HUES6 (cell line): ENCODE measurements around the gene NMNAT3.

Experiments
- H3K27ac ChIP-seq: 2 replicates; pipeline ENCODE4 v1.7.0; 2013; ENCODE audit warnings: low read depth, mild to moderate bottlenecking, low read length, inconsistent platforms
- H3K27me3 ChIP-seq: 2 replicates; pipeline ENCODE4 v1.6.1; 2013; ENCODE audit warnings: low read length; ENCODE audit not compliant: control insufficient read depth, insufficient read depth
- H3K36me3 ChIP-seq: 2 replicates; pipeline ENCODE4 v1.6.1; 2013; ENCODE audit warnings: low read length; ENCODE audit not compliant: control insufficient read depth, insufficient read depth
- H3K4me1 ChIP-seq: 2 replicates; pipeline ENCODE4 v1.6.1; 2013; ENCODE audit warnings: low read length; ENCODE audit not compliant: control insufficient read depth, insufficient read depth
- H3K4me3 ChIP-seq: 2 replicates; pipeline ENCODE4 v1.5.1; 2013; ENCODE audit warnings: low read depth, low read length
- H3K9ac ChIP-seq: one replicate; pipeline ENCODE4 v1.6.1; 2013; ENCODE audit warnings: mild to moderate bottlenecking, low read length
- H3K9me3 ChIP-seq: 2 replicates; pipeline ENCODE4 v1.6.1; 2013; ENCODE audit warnings: low read depth, low read length; ENCODE audit not compliant: control insufficient read depth, insufficient read depth

NMNAT3 gene

GRCh38 chr3:139636511-139636910 lies 41.3 kb downstream of the NMNAT3 start:
- Histone ChIP-seq H3K9me3 (no peaks in the 10 kb centered on the region), H3K4me1 (no peaks in the 10 kb centered on the region), H3K4me3 (no peak overlapping the region), H3K27ac (no peak overlapping the region), H3K27me3 (no peaks in the 10 kb centered on the region), H3K36me3 (no peaks in the 10 kb centered on the region), H3K9ac (no peak overlapping the region)

- Histone ChIP-seq H3K36me3 (no peaks in the 10 kb centered on the region), H3K4me3 (no peak overlapping the region), H3K4me1 (no peaks in the 10 kb centered on the region), H3K27me3 (no peaks in the 10 kb centered on the region), H3K9me3 (no peaks in the 10 kb centered on the region), H3K9ac (no peak overlapping the region), H3K27ac (no peak overlapping the region)
These were observed 43.6 kb downstream of the NMNAT3 start for GRCh38 chr3:139634111-139634635.

GRCh38 chr3:139633511-139633910 lies 44.3 kb downstream of the NMNAT3 start:
- Histone ChIP-seq H3K27ac (no peak overlapping the region), H3K9me3 (no peaks in the 10 kb centered on the region), H3K27me3 (no peaks in the 10 kb centered on the region), H3K9ac (no peak overlapping the region), H3K36me3 (no peaks in the 10 kb centered on the region), H3K4me1 (no peaks in the 10 kb centered on the region), H3K4me3 (no peak overlapping the region)

- H3K27ac ChIP-seq, result no peak overlapping the region
These were observed 47.2 kb downstream of the NMNAT3 start for GRCh38 chr3:139630542-139630941.

GRCh38 chr3:139629033-139629432 lies 48.7 kb downstream of the NMNAT3 start:
- H3K9ac ChIP-seq, result no peak overlapping the region
- H3K4me1 ChIP-seq, result no peaks in the 10 kb centered on the region
- H3K27me3 ChIP-seq, result no peaks in the 10 kb centered on the region
- no peak overlapping the region for H3K27ac ChIP-seq
- H3K4me3 ChIP-seq, result no peak overlapping the region
- no peaks in the 10 kb centered on the region for H3K9me3 ChIP-seq
- H3K36me3 ChIP-seq, result no peaks in the 10 kb centered on the region

More at GRCh38 chr3:139630542-139630941, 47.2 kb downstream of the NMNAT3 start:
- Histone ChIP-seq H3K36me3 (no peaks in the 10 kb centered on the region), H3K4me1 (no peaks in the 10 kb centered on the region), H3K4me3 (no peak overlapping the region), H3K27me3 (no peaks in the 10 kb centered on the region), H3K9ac (no peak overlapping the region), H3K9me3 (no peaks in the 10 kb centered on the region)

- no peaks in the 10 kb centered on the region for H3K36me3 ChIP-seq
- H3K9ac ChIP-seq, result no peak overlapping the region
- H3K27ac ChIP-seq, result no peak overlapping the region
- H3K4me3 ChIP-seq, result no peak overlapping the region
- H3K4me1 ChIP-seq, result no peaks in the 10 kb centered on the region
- H3K27me3 ChIP-seq, result no peaks in the 10 kb centered on the region
- H3K9me3 ChIP-seq, result no peaks in the 10 kb centered on the region
These were observed 50.0 kb downstream of the NMNAT3 start for GRCh38 chr3:139627759-139628158.

- H3K9me3 ChIP-seq, result no peaks in the 10 kb centered on the region
- H3K36me3 ChIP-seq, result no peaks in the 10 kb centered on the region
- H3K9ac ChIP-seq, result no peak overlapping the region
- no peak overlapping the region for H3K4me3 ChIP-seq
- H3K27me3 ChIP-seq, result no peaks in the 10 kb centered on the region
- H3K27ac ChIP-seq, result no peak overlapping the region
- H3K4me1 ChIP-seq, result no peaks in the 10 kb centered on the region
These were observed 57.3 kb downstream of the NMNAT3 start for GRCh38 chr3:139620438-139620837.

GRCh38 chr3:139619484-139619883 lies 58.3 kb downstream of the NMNAT3 start:
- Histone ChIP-seq H3K9ac (no peak overlapping the region), H3K4me1 (no peaks in the 10 kb centered on the region), H3K36me3 (no peaks in the 10 kb centered on the region), H3K9me3 (no peaks in the 10 kb centered on the region), H3K4me3 (no peak overlapping the region), H3K27ac (no peak overlapping the region), H3K27me3 (no peaks in the 10 kb centered on the region)

- no peaks in the 10 kb centered on the region for H3K9me3 ChIP-seq
- no peak overlapping the region for H3K4me3 ChIP-seq
- no peak overlapping the region for H3K9ac ChIP-seq
These were observed 60.0 kb downstream of the NMNAT3 start for GRCh38 chr3:139617672-139618268.

GRCh38 chr3:139611528-139611927 lies 66.2 kb downstream of the NMNAT3 start:
- Histone ChIP-seq H3K9me3 (no peaks in the 10 kb centered on the region), H3K36me3 (no peaks in the 10 kb centered on the region), H3K27me3 (no peaks in the 10 kb centered on the region), H3K4me1 (peaks cover 10% of the 10 kb centered on the region; the same call in 1 of the 2 replicates), H3K27ac (no peak overlapping the region), H3K9ac (no peak overlapping the region), H3K4me3 (no peak overlapping the region)

More at GRCh38 chr3:139617672-139618268, 60.0 kb downstream of the NMNAT3 start:
- H3K27me3 ChIP-seq, result no peaks in the 10 kb centered on the region
- no peak overlapping the region for H3K27ac ChIP-seq
- no peaks in the 10 kb centered on the region for H3K4me1 ChIP-seq
- no peaks in the 10 kb centered on the region for H3K36me3 ChIP-seq

- Histone ChIP-seq H3K27me3 (no peaks in the 10 kb centered on the region), H3K4me1 (peaks cover 10% of the 10 kb centered on the region; the same call in 1 of the 2 replicates), H3K9me3 (no peaks in the 10 kb centered on the region), H3K9ac (no peak overlapping the region), H3K36me3 (no peaks in the 10 kb centered on the region), H3K4me3 (no peak overlapping the region), H3K27ac (no peak overlapping the region)
These were observed 66.9 kb downstream of the NMNAT3 start for GRCh38 chr3:139610886-139611285.
